Measurements from ENCODE around the gene ZNF488.

The ZNF488 gene

GRCh38 chr10:47370015-47370767, 13.9 kb downstream of the ZNF488 start:
- H3K4me3 ChIP-seq (ENCODE audit: low read depth, low read length): no peak overlapping the region

GRCh38 chr10:47369251-47369894, 14.7 kb downstream of the ZNF488 start:
- TF ChIP-seq, protein P1, sequence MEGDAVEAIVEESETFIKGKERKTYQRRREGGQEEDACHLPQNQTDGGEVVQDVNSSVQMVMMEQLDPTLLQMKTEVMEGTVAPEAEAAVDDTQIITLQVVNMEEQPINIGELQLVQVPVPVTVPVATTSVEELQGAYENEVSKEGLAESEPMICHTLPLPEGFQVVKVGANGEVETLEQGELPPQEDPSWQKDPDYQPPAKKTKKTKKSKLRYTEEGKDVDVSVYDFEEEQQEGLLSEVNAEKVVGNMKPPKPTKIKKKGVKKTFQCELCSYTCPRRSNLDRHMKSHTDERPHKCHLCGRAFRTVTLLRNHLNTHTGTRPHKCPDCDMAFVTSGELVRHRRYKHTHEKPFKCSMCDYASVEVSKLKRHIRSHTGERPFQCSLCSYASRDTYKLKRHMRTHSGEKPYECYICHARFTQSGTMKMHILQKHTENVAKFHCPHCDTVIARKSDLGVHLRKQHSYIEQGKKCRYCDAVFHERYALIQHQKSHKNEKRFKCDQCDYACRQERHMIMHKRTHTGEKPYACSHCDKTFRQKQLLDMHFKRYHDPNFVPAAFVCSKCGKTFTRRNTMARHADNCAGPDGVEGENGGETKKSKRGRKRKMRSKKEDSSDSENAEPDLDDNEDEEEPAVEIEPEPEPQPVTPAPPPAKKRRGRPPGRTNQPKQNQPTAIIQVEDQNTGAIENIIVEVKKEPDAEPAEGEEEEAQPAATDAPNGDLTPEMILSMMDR (conservative IDR thresholded peaks at IDR 0.05; ENCODE audit: low read depth, low read length): no peak
- no peak overlapping the region for H3K4me3 ChIP-seq (ENCODE audit: low read depth, low read length)
- DNase-seq (ENCODE audit: low read depth): no peak

More at GRCh38 chr10:47370015-47370767, 13.9 kb downstream of the ZNF488 start:
- TF ChIP-seq, protein P1 (conservative IDR thresholded peaks at IDR 0.05; ENCODE audit: low read depth, low read length): no peak
- no peak for DNase-seq (ENCODE audit: low read depth)

DNA sequence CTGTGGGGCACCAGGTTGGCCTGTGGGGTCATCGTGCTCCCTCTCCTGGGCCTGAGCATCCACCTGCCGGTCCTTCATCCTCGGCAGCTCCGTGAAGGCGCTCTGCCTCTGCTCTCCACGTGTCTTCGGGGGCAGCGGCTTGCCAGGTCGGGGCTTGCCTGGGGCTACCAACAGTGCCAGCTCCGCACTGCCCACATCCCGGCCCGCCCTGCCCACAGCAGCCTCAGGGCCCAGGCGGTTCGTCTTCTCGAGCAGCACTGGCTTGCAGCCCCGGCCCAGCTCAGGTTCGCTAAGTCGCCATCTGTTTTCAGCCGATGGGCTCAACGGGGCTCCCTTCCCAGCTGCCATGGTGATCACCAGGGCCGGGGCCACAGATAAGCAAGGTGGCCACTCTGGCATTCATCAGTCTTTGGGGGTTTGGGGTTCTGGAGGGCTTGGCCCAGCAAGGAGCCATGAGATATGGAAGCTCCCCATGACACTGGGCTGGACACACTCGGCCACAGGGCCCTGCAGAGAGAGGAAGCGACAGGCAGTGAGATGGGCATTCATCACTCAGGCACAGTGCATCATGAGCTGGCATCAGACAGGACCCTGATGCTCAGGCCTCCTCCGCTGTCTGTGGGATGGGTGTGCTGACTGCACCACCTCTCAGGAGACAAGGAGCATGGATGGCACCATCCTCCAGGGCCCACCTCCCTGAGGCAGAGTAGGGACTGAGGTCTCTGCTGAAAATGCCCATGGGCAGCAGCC, 15.5 kb downstream of the ZNF488 start:
- H3K4me3 ChIP-seq (ENCODE audit: low read depth, low read length): no peak overlapping the region
- TF ChIP-seq, protein P1 (conservative IDR thresholded peaks at IDR 0.05; ENCODE audit: low read depth, low read length): no peak
- no peak for DNase-seq (ENCODE audit: low read depth)

- H3K4me3 ChIP-seq (ENCODE audit: low read depth, low read length): no peak overlapping the region
- TF ChIP-seq, protein P1 (conservative IDR thresholded peaks at IDR 0.05; ENCODE audit: low read depth, low read length): no peak
- no peak for DNase-seq (ENCODE audit: low read depth)
Measured at GRCh38 chr10:47367646-47368045, 16.4 kb downstream of the ZNF488 start.

- TF ChIP-seq, protein P1 (conservative IDR thresholded peaks at IDR 0.05; ENCODE audit: low read depth, low read length): no peak
- no peak overlapping the region for H3K4me3 ChIP-seq (ENCODE audit: low read depth, low read length)
- no peak for DNase-seq (ENCODE audit: low read depth)
Measured at GRCh38 chr10:47366731-47367460, 17.2 kb downstream of the ZNF488 start.

GRCh38 chr10:47366181-47366631, 17.9 kb downstream of the ZNF488 start:
- no peak overlapping the region for H3K4me3 ChIP-seq (ENCODE audit: low read depth, low read length)
- DNase-seq (ENCODE audit: low read depth): no peak
- TF ChIP-seq, protein P1 (conservative IDR thresholded peaks at IDR 0.05; ENCODE audit: low read depth, low read length): no peak
